ENCODE results near the gene NOP9.

Gene NOP9

DNA sequence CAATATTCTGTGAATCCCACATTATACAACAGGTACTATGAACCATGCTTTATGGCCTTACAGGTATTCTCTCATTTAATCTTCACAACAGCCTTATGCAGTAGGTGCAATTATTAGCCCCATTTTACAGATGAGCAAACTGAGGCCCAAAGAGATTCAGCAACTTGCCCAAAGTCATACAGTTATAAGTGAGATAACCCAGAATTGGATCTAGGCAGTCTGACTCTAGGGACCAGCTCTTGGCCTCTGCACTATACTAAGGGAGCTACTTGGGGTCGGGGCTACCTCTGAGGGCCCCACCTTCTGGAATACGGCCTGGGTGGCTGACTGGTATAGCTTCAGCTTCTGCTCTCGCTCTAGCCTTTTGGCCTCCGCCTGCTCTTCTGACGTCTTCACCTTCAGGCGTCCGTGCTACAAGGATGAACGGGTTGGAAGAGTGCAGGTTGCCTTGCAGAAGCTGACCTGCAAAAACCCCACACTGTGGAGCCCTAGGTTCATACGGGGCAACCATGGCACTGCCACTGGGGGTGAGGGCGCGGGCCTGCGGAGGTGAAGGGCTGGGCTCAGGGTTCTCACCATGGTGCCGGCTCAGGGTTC, 29.0 kb upstream of the NOP9 start:
- DNase-seq (ENCODE audit: low read depth) = no peak
- TF ChIP-seq, protein P1, sequence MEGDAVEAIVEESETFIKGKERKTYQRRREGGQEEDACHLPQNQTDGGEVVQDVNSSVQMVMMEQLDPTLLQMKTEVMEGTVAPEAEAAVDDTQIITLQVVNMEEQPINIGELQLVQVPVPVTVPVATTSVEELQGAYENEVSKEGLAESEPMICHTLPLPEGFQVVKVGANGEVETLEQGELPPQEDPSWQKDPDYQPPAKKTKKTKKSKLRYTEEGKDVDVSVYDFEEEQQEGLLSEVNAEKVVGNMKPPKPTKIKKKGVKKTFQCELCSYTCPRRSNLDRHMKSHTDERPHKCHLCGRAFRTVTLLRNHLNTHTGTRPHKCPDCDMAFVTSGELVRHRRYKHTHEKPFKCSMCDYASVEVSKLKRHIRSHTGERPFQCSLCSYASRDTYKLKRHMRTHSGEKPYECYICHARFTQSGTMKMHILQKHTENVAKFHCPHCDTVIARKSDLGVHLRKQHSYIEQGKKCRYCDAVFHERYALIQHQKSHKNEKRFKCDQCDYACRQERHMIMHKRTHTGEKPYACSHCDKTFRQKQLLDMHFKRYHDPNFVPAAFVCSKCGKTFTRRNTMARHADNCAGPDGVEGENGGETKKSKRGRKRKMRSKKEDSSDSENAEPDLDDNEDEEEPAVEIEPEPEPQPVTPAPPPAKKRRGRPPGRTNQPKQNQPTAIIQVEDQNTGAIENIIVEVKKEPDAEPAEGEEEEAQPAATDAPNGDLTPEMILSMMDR (IDR thresholded peaks at IDR 0.05; ENCODE audit: control insufficient read depth, extremely low read depth, insufficient read depth) = no peak
- peak overlapping the region; percentile 89 for H3K4me3 ChIP-seq (ENCODE audit: low read depth, low read length)

DNA sequence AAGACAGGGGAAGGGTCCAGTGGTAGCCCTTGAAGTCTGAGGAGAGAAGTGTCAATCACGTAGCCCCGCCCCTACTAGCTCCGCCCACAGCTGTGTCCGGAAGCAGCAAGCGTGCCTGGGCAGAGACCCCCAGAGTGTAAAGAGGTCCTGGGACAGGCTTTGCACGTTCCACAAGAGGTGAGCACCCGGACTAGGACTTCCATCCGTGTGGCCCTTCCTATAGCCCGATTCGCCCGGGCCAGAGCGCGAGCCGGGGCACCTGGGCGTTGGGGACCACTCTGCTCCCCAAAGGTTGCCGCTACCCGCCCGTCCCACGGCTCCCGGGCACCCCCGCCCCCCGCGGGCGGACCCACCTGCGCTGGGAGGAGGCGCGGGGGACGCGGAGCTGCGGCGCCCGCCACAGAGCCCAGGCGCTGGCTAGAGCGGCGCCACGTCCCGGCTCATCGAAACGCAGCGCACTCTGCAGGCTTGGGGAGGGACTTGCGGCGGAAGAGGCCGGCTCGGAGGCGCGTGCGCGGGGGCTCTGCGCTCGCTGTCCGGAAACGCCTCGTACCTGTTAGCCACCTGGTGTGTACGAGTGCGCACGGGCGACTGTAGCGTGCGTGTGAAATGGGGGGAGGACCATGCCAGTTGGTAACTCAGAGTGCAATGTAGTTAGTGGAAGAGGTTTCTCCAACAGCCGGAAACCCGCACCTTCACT, 28.4 kb upstream of the NOP9 start, which contains the start of gene RABGGTA:
Gene RABGGTA (minus strand): TSS at position 464 of the 700 bp plus-strand sequence. CDS start 482 bp downstream, outside the sequence.
- peak within 1 kb of the TSS; percentile 89 for H3K4me3 ChIP-seq (ENCODE audit: low read depth, low read length)
- TF ChIP-seq, protein P1 (IDR thresholded peaks at IDR 0.05; ENCODE audit: control insufficient read depth, extremely low read depth, insufficient read depth) = peak; percentile 97
- DNase-seq (ENCODE audit: low read depth) = peak; percentile 75

DNA sequence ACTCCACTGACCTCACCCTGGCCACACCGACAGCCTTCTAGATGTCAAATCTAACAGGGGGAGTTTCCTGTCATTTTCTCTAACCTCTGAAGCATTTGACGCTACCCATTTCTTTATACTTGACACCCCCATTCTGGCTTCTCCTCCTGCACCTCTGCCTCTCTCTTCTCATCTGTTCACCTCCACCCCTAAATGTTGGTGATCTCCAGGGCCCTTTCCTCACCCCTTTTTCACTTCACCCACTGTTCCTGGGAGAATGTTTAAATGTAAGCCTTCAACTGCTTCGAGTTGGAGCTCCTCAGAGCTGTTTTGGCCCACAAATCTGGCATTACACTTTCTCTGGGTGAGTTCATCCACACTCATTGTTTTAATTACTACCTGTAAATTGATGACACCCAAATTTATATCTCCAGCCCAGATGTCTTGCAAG, 27.8 kb upstream of the NOP9 start:
- TF ChIP-seq, protein P1 (IDR thresholded peaks at IDR 0.05; ENCODE audit: control insufficient read depth, extremely low read depth, insufficient read depth) = no peak
- no peak for DNase-seq (ENCODE audit: low read depth)

DNA sequence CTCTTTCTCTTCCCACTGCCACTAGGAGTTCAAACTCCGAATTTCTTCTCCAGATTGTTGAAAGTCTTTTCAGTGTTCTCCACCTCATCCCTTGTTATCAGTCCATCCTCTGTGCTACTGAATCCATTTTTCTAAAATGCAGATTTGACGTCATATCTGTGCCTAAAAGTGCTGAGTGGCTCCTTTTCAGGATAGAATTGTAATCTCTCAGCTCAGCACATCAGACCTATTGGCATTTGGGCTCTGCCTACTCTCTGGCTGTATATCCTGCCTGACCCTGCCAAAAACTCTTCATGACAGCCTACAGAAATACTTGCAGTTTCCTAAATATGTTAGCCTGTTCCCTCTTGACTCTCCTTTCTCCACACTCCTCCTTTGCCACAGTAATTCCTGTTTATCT, 27.2 kb upstream of the NOP9 start:
- TF ChIP-seq, protein P1 (IDR thresholded peaks at IDR 0.05; ENCODE audit: control insufficient read depth, extremely low read depth, insufficient read depth) = no peak
- H3K4me3 ChIP-seq (ENCODE audit: low read depth, low read length) = no peak overlapping the region

More for the DNA sequence above, 27.8 kb upstream of the NOP9 start:
- H3K4me3 ChIP-seq (ENCODE audit: low read depth, low read length) = peak overlapping the region; percentile 89

DNA sequence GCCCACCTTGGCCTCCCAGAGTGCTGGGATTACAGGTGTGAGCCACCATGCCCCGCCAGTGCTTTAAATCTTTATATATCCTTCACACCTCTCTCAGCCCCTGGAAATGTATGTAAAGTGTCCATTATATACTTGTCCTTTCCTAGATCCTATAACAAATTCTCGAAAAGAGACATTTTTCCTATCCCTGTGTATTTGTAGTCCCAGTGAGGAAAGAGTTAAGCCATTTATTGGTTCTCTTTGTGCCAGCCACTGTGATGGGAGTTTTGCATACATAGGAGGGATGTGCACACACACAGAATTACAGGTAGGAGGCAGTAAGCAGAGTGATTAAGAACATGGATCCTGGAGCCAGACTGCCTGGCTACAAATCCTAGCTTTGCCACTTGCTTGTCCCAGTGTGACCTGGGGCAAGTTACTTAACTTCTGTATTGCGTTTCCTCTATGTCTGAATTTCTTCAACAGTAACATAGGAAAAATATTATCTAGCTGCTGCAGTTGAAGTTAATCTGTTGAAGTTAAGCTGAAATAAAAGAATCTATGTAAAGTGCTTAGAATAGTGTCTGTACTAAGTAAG, 26.1 kb upstream of the NOP9 start:
- DNase-seq (ENCODE audit: low read depth) = peak; percentile 30
- TF ChIP-seq, protein P1 (IDR thresholded peaks at IDR 0.05; ENCODE audit: control insufficient read depth, extremely low read depth, insufficient read depth) = peak; percentile 43
- H3K4me3 ChIP-seq (ENCODE audit: low read depth, low read length) = no peak overlapping the region

More for the DNA sequence above, 27.2 kb upstream of the NOP9 start:
- no peak for DNase-seq (ENCODE audit: low read depth)

DNA sequence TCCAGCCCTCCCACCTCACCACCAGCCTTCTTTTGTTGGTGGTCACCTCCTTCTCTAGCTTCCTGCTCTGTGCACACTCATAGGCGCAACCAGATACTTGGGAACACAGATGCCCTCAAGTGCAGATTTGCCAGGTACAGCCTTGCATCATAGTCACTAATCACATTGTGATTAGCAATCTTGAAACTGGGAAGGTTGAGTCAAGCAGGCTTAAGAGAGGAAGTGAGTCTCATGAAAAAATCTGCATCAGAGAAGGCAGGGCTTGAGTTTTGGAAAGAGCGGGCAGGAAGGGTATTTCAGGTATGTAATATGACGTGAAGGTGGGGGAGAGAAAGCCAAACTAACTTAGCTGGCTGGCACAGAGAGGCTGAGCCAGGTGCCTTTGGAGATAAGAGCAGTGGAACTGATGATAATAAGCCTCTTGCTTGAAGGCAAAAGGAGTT, 25.5 kb upstream of the NOP9 start:
- no peak for DNase-seq (ENCODE audit: low read depth)
- TF ChIP-seq, protein P1 (IDR thresholded peaks at IDR 0.05; ENCODE audit: control insufficient read depth, extremely low read depth, insufficient read depth) = no peak

More for the DNA sequence above, 25.5 kb upstream of the NOP9 start:
- H3K4me3 ChIP-seq (ENCODE audit: low read depth, low read length) = no peak overlapping the region
